HG03159 (cell line): Measurements from ENCODE around the gene CAMK2N1.
"Not testable (repeated sequence)": the region's sequence is repeated elsewhere in the genome, so short reads cannot be mapped to it uniquely, and the experiment has no call there.

Experiments used
- ATAC-seq: cut with Tn5 transposase; IDR thresholded peaks from one replicate; pipeline ENCODE4 v1.9.1; 2021; ENCODE audit warnings: mild to moderate bottlenecking, moderate library complexity; ENCODE audit not compliant: unreplicated experiment

The CAMK2N1 gene

DNA sequence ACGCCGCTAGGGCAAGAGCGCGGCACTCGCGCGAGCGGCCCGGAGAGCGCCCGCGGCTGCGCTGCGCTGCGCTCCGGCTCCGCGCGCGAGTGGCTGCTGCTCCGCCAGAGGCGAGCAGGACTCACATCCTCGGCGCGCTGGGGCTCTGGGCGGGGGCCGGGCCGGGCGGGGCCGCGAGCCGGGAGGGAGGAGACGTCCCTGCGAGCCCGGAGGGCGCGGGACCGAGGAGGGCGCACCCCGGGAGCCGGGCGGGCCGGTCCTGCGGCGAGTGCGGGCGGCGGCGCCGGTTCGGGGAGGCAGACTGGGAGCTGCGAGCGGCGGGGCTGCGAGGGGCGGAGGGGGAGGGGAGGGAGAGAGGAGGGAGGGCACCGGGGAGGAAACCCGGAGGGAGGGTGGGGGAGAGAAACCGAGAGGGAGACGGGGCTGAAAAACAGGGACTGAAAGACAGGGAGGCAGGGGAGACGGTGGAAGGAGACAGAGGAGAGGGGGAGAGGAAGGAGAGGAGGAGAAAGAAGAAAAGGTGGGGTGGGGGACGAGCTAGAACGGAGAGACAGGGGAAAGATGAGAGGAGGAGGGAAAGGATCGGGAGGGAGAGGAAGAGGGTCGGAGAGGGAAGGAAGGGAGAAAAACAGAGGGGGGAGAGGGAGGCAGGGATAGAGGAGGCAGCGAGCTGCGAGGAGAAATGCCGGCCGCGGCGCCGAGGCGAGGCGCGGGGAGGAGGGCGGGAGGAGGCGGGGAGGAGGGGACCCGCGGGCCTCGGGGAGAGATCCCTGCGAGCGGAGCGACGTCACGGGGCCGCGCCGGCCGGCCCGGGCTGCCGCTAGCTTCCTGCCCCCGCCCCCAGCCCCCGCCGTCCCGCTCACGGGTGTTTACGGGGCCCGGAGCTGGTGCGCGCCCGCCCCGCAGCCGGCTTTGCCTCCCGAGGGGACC, at the start of gene CAMK2N1:
Gene CAMK2N1, minus strand, starts transcription at position 684 of the 930 bp plus-strand sequence. CDS start 831 bp downstream, outside the sequence.
- no peak for ATAC-seq

DNA sequence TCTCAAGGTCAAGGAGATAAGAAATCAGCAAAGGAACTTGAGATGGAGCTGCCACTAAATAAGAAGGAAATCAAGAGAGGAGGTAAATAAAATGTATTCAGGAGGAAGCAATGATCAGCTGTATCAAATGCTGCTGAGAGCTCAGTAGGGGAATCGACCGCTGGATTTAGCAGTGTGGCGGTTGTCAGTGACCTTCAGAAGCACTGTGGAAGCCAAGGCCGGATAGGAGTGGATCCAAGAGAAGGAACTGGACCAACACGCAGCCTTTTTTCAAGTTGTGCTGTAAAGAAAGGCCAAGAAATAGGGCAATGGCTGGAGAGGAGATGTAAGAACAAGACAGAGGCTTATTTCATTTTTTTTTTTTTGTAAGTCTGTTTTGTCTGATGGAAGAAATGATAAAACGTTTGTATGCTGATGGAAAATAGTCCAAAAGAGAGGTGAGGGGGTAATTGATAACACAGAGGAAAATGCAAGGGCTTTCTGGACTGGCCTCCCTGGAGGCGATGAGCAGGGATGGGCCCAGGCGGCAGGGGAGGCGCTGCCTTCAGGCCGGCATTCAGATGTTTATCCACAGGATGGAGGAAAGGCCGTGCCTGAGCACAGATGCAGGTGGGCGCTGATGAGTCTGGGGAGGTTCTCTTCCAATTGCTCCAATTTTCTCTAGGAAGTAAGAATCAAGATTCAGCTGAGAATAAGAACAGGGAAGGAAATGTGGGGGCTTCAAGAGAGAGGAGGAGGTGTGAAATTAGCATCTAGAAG, 48.8 kb upstream of the CAMK2N1 start:
- ATAC-seq: no peak

DNA sequence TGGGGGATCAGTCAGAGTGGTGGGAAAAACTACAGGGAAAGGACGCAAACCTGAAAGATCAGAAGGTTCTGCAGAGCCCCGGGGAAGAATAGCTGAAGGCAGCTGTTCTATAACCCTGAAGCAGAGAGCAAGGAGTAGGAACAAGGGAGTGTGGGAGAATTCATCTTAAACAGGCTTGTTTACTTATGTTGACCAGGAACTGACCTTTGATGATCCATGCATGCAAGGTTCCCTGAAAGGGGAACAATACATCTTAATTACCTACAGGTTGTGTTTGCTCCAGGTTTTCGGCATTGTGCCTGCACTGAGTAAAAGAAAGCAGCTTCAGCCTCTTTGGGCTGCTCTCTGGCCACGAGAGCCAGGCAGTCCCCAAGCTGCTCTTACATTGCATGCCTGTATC, 47.6 kb upstream of the CAMK2N1 start:
- no peak for ATAC-seq

DNA sequence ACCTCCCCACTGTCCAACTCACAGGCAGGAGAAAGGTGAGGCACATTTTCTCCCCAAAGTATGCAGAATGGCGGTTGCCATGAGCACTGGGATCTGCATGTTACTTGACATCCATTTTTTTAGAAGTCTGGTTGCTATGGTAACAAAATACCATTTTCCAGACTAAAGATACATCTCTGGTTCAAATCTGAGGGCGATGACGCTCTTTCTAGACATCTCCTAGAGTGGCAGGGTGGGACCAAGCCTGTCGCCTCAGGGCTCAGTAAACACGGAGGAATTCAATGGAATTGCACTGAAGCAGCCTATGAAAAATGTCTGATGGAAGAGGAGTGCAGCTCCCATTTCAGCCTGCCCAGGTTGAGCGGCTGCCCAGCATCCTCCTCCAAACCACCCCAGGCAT, 44.9 kb upstream of the CAMK2N1 start:
- ATAC-seq: no peak

DNA sequence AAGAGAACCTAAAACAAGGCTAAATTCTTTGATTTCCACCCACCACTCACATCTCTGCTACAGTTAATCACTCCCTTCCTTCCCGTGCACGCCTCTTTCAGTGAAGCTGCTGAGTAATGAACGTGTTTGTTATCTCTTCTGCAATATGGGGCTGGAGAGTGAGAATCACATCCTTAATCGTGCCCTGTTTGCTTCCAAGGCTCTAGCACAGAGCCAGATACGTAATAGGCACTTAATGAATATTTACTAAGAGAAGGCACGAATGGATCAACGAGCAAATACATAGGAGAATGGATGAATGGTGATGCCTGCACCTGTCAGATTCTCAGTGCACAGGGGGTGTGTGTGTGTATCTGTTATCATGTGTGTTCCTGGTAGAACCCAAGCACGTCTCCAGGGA, 44.3 kb upstream of the CAMK2N1 start:
- no peak for ATAC-seq

DNA sequence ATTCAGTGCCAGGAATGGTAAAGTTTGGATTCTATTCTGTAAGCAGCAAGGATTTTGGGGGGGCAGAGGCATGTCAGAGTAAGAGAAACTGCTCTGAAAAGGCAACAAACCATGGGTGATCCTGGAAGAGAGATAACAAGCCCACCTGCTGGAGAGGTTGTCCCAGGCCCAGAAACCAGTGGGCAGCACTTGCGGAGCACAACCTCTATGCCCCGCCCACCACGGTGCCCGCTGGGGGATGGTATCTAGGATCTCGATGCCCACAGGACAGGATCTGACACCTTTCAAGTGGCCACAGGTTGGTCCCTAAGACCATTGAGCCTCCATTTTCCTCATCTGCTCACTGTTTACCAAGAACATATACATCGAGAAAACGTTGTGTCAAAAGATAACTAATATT, 42.2 kb upstream of the CAMK2N1 start:
- no peak for ATAC-seq

DNA sequence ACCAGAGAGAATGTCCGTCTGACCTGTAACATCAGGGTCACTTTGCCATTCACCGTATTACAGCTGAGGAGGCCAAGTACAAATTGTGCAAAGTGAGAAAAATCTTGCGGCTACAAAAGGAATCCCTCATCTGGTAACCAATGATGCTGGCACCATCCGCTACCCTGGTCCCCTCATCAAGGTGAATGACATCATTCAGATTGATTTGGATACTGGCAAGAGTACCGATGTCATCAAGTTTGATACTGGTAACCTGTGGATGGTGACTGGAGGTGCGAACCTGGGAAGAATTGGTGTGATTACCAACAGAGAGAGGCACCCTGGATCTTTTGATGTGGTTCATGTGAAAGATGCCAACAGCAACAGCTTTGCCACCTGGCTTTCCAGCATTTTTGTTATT, 40.3 kb upstream of the CAMK2N1 start:
- ATAC-seq: no peak

DNA sequence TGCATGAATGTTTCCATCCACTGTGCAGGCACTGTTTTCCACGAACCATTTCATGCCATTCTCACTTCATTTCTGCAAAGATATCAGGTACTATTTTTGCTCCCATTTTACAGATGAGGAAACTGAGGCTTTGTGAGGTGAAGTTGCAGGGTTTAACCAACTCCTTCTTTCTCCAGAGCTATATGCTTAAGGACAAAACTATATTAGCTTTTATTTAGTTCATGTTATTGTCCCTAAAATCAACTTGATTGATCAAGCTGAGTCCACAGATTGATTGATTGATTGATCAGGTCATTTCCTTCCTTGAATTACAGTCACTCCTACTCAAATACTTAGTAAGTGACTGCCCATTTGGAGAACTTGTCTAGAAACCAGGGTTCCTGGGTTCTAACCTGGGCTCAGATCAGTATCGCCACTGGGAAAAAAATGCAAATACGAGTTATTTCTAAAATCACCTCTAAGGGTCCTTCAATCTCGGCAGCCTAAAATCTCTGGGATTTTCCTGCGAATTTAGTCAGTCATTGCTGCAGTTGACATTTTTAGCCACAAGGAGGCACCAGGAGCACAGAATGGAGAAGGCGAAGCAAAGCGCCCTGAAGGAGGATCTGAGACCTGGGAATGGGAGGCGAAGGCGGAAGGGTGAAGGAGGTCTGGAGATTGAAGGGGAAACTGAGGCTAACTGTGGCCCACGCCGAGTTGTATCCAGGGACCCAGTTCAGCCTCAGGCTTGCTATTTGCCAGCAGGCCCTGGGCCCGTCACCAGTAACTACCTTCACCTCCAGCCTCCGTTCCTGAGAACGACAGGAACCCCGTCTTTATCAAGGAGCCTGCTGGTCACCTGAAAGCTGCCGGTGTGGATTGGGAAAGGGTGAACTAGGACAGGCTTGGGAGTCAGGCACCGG, 36.2 kb upstream of the CAMK2N1 start:
- no peak for ATAC-seq

DNA sequence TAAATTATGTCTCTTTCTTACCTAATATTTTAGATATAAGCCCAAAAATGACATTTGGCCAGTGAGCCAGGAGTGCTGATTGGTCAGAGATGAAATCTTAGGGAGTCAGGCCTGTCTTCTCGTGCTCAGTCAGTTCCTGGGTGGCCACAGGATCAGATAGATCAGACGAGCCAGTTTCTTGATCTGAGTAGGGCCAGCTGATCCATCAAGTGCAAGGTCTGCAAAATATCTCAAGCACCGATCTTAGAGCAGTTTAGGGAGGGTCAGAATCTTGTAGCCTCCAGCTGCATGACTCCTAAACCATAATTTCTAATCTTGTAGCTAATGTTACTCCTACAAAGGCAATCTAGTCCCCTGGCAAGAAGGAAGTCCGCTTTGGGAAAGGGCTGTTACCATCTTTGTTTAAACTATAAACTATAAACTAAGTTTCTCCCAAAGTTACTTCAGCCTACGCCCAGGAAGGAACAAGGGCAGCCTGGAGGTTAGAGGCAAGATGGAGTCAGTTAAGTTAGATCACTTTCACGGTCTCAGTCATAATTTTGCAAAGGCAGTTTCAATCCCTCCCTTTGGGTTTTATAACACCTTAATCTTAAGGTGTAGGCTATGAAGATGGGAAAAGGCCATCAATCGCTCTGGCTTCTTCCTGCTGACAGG, 33.7 kb upstream of the CAMK2N1 start:
- ATAC-seq: not testable (repeated sequence)

DNA sequence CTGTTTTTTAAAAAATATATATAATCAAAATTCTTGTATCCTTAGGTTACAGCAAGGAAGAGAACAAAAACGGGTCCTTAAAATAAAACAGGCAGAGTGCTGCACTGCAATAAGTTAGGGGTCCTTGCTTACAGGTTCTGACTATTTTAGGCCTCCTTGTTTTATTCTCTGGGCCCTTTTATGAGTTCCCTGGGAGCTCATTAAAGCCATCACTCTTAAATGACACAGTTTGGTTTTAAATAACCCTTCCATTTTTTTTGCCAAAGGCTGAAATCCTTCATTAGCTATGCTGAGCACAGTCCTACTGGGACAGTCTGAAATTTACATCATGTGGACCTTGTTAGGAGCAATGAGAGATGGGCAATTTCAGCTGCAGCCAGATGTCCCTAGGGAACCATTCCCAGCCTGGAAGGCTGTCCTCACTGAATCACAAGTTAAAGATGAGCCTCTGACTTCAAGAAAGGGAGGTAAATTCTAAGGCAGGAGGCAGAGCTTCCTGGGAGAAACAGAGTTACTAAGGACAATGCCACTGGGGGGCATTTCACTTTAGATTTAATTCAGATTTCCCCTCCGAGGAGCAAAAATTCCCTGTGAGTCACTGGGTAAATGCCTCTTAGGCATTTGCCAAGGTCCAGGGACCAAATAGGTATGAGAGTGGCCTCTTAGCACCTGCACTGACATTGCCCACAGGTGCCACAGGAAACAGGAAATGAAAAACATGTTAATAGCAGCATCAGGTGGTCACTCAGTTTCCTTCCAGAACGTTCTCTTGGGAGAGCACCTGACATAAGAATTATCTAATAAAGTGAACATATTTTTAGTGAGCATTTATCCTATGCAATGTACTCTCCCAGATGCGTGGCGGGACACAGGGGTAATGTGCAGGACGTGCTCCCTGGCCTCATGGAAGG, 25.8 kb upstream of the CAMK2N1 start:
- ATAC-seq: no peak

DNA sequence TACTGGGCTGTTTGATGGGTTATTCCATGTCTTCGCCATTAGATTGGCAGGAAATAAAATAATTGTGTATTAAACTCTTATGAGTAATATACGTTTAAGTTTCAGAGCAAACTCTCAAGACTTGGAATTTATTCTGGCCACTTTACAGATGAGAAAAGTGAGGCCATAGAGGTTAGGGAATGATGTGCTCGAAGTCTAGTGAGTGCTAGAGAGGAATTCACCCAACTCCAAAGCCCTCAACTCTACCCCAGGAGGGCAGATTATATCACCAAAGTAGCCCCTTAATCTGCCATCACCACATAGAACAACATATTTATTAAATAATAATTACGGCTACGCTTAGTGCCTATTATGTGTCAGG, 22.4 kb upstream of the CAMK2N1 start:
- no peak for ATAC-seq

DNA sequence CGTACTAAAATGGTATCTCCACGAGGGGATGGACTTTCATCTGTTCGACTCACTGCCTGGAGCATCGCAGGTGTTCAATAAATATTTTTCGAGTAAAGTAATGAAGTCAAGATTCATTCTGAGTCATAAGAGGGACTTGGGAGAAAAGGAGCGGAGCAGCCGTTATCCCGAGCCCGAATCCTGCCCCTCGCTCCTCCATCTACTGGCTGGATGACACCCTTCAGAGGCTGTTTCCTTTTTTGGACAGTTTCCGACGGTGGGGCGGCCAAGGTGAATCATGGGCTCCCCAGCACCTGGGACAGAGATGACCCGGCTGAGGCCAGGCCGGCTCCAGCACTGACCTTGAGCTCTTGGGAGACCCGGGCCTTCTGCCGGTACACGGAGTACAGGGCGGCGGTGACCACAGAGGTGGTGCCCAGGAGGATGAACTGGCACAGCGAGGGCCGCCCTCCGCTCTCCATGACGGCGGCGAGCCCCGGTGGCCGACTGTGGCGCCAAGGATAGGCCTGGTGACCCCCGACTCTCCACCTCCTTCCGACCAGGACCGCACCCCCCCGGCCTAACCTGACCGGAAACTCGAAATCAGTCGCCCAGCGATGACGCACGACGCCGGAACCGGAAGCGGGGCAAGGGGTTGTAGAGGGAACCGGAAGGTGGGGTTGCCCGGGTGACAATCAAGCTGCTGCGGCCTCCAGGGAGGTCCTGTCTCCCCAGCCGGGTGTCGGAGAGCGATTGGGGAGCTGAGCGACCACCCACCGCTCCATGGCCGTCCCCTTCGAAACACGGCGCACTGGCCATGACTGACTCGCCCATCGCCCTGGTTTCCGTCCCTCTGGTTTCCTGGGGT, 21.8 kb upstream of the CAMK2N1 start, which contains the start of gene MUL1:
Gene MUL1, minus strand, starts transcription at position 588 of the 847 bp plus-strand sequence. Its CDS starts 127 bp downstream, at position 461.
- peak; percentile 91 for ATAC-seq

DNA sequence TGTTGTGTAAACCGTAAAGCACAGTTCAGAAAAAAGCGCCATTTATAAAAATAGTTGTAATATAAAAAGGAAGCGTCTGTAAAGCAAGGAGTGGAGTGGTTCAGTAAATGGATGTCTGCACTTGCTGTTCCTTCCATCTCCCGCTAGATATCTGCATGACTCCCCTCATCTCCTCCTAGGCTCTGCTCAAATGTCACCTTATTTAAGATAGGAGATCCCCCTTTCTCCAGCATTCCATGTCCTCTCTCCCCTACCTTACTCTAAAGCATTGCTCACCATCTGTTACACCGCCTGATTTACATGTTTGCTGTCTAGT, 21.2 kb upstream of the CAMK2N1 start:
- ATAC-seq: no peak

DNA sequence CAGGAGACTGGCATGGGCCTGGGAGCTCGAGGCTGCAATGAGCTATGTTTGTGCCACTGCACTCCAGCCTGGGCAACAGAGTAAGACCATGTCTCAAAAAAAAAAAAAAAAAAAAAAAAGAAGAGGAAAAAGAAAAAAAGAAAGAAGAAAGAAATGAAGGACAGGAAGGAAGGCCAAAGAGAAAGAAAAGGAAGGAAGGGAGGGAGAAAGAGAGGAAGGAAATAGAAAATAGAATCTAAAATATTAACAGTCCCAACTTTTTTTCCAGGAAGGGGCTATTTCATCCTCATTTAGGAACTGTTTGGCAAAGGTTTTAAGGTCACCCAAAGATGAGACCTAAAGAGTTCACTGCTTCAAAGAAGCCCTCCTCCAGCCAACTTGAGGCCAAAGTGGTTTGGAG, 19.5 kb upstream of the CAMK2N1 start:
- no peak for ATAC-seq

DNA sequence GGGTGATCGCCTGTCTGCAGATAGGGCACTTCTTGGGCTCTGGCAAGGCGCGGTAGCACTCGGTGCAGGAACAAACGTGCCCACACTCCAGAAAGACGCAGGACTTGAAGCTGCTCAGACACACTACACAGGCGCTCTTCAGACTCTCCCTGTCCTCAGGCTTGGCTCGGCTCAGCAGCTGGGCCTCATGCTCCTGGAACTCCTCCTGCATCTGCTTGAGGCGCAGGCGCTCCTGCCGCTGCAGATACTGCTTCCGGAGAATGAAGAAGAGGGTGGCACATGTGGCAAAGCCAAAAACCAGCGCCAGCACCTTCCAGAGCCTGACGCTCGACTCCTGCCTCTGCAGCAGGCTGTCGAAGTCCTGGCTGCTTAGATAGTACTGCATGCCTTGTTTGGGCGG, 14.7 kb upstream of the CAMK2N1 start:
- ATAC-seq: no peak

DNA sequence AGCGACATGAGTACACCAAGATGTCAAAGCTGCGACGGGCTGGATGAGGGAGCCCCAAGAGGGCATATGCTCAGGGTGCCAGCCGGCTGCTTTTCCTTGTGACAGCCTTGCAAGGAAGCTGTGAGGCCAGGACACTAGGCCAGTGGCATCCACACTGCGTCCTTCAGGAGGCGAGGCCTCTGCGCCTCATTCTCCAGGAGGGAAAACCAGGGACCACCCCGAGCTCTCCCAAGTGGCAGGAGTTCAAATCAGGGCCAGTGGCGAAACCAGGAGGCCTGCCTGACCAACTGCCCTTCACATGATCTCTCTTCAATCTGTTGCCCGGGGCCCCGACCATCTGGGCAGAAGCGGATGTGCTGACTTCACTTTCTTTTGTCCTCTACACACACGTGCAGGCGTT, 13.7 kb upstream of the CAMK2N1 start:
- ATAC-seq: no peak

DNA sequence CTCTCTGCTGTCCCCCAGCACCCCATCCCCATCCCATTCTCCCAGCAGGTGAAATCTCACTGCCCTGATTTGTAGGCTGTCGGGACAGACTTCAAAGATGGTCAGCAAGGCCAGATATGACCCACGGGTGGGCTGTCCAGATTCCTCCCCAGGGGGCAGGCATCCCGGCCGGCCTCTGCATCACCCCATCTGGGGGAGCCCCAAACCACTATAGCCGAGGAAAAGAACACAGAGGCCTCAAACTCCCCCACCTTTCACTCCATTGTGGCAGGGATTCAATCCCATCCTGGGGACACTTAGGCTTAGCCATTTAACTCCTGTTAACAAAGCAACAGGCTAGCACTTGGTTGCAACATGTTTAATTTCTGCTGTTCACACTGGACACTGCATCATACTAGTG, 13.1 kb upstream of the CAMK2N1 start:
- no peak for ATAC-seq

DNA sequence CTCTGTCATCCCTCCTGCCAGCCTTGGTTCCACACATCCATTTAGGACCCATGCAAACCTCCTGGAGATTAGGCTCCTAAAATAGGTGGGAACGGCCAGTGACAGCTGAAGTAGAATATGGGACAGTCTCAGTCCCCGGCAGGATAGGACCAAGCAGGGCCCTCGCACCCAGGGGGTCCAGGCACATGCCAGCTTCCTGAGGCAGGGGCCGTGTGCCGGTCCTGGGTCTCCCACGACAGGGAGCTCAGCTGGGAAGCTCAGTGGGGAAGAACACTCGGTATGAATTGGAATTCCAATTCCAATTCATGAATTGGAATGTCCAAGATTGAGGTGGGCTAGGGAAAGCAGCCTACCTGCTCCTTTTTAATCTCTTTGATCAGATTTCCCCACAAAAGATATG, 12.1 kb upstream of the CAMK2N1 start:
- ATAC-seq: no peak

DNA sequence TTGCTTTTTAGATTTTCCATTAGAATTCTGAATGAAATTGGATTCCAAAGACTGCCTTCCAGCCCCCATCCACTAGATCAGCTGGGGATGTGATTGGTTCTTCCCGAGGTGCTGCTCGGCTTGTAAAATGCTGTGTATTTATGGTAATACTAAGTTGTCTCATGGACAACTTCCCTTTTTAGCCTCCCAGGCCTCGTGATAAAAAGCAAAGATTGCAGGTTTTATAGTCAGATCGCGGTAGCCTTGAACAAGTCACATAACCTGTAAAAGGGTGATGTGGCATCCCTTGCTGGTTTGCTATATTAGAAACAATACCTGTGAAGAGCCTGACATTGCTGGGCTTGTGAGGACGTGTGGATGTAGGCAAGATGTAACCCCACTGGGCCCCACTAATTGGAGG, 11.5 kb upstream of the CAMK2N1 start:
- ATAC-seq: no peak
